GM19239 (cell line): ENCODE measurements around the gene TEX11.
"Not testable (repeated sequence)": the region's sequence is repeated elsewhere in the genome, so short reads cannot be mapped to it uniquely, and the experiment has no call there.

Source experiments
- DNase-seq: peaks from one replicate; pipeline ENCODE4 v3.0.0; 2011; ENCODE audit warnings: low spot score; ENCODE audit not compliant: insufficient read length
- FAIRE-seq: peaks from 2 replicates; lab custom pipeline; 2011; peaks lifted over from hg19 to GRCh38; lab: Jason Lieb, UNC

Gene TEX11

GRCh38 chrX:70908541-70908940 lies at the start of gene TEX11:
Gene TEX11, minus strand, starts transcription at chrX:70908711. Its CDS starts 922 bp downstream, at chrX:70907789.
- FAIRE-seq (no peak), DNase-seq (no peak)

GRCh38 chrX:70954871-70955270 lies 46.4 kb upstream of the TEX11 start:
- DNase-seq (no peak), FAIRE-seq (no peak)

GRCh38 chrX:70924294-70924911 lies 15.9 kb upstream of the TEX11 start:
- no peak for DNase-seq
- FAIRE-seq: no peak

GRCh38 chrX:70922774-70923473 lies 14.4 kb upstream of the TEX11 start:
- no peak for DNase-seq
- no peak for FAIRE-seq

- no peak for DNase-seq
- FAIRE-seq: peak; percentile 77
These were observed 13.3 kb upstream of the TEX11 start for GRCh38 chrX:70921709-70922352.

GRCh38 chrX:70916754-70917153 lies 8.2 kb upstream of the TEX11 start:
- DNase-seq (no peak), FAIRE-seq (peak; percentile 68)

GRCh38 chrX:70907900-70908299 lies 611 bp downstream of the TEX11 start:
- DNase-seq (no peak), FAIRE-seq (no peak)

- FAIRE-seq (no peak), DNase-seq (no peak)
These were observed 7.0 kb downstream of the TEX11 start for GRCh38 chrX:70901465-70901864.

- not testable (repeated sequence) for FAIRE-seq, DNase-seq
These were observed 18.1 kb downstream of the TEX11 start for GRCh38 chrX:70890441-70890840.

GRCh38 chrX:70878902-70879301 lies 29.6 kb downstream of the TEX11 start:
- DNase-seq (no peak), FAIRE-seq (peak; percentile 62)

- FAIRE-seq: no peak
These were observed 56.2 kb downstream of the TEX11 start for GRCh38 chrX:70852294-70852693.

GRCh38 chrX:70844081-70844480 lies 64.4 kb downstream of the TEX11 start:
- not testable (repeated sequence) for DNase-seq, FAIRE-seq

More at GRCh38 chrX:70852294-70852693, 56.2 kb downstream of the TEX11 start:
- no peak for DNase-seq

GRCh38 chrX:70843620-70844019 lies 64.9 kb downstream of the TEX11 start:
- not testable (repeated sequence) for FAIRE-seq, DNase-seq

GRCh38 chrX:70834589-70834988 lies 73.9 kb downstream of the TEX11 start:
- DNase-seq: no peak
- no peak for FAIRE-seq

- DNase-seq (no peak), FAIRE-seq (no peak)
These were observed 81.8 kb downstream of the TEX11 start for GRCh38 chrX:70826715-70827114.

GRCh38 chrX:70825366-70825765 lies 83.1 kb downstream of the TEX11 start:
- FAIRE-seq (no peak), DNase-seq (no peak)

- no peak for FAIRE-seq
These were observed 99.3 kb downstream of the TEX11 start for GRCh38 chrX:70808942-70809940.

GRCh38 chrX:70806081-70806480 lies 102.4 kb downstream of the TEX11 start:
- FAIRE-seq (no peak), DNase-seq (no peak)

More at GRCh38 chrX:70808942-70809940, 99.3 kb downstream of the TEX11 start:
- no peak for DNase-seq

GRCh38 chrX:70796742-70797141 lies 111.8 kb downstream of the TEX11 start:
- DNase-seq: not testable (repeated sequence)
- peak; percentile 90 for FAIRE-seq

GRCh38 chrX:70774223-70774622 lies 134.3 kb downstream of the TEX11 start:
- peak; percentile 53 for FAIRE-seq
- DNase-seq: no peak
